HG03432 (cell line): ENCODE data around the gene TMEM80.
"Not testable (repeated sequence)": the region's sequence is repeated elsewhere in the genome, so short reads cannot be mapped to it uniquely, and the experiment has no call there.

Experiments used
- ATAC-seq: cut with Tn5 transposase; IDR thresholded peaks from one replicate; pipeline ENCODE4 v1.9.1; 2021; ENCODE audit warnings: mild to moderate bottlenecking, moderate library complexity; ENCODE audit not compliant: unreplicated experiment

TMEM80 gene

DNA sequence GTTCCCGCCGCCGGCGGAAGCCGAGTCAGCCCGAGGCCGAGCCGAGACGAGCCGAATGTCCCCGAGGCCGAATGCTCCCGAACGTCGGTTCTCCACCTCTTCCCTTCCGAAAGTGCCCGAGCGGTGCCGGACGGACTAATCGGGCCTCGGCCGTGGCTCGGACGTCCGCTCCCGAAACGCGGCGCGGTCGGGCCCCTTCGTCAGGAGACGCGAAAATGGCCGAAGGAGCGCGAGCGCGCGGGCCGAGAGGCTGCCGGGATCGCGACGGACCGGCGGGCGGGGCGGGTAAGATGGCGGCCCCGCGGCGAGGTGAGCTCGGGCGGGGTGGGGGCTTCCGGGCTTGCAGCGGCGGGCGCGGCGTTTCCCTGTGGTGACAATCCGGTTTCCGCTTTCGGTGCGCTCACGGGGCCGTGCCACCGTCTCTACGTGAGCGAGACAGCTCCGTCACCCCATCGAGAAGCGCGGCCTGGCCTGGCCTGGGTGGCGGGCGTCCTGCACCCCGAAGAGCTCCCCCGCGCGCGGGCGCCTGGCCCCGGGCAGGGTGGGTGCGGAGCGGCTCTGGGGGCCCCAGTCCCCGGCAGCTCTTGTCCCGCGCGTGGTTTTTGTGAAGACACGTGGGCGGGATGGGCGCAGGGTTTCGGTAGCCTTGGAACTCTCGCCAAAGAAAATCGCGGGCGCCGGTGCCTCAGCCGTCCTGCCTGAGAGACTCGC is at the start of gene TMEM80:
TSS of gene TMEM80 (plus strand) at position 279 of the 711 bp plus-strand sequence. CDS start at position 291, 12 bp downstream.
- ATAC-seq = peak; percentile 69

DNA sequence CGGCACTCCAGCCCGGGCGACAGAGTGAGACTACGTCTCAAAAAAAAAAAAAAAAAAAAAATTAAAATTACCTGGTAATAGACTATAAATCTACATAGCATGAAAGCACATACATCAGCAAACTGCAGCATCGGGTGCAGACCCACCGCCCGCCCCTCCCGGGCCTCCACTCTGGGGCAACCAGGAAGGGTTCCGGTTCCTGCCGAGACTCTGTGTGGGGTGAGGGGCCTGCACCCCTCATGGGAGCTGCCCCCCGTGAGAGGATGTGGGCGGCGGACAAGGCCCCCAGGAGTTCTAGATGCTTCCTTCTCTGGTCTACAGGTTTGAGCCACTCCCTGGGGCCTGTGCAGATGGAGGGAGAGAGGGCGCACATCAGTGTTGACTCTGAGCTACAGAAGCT is 49.4 kb upstream of the TMEM80 start:
- no peak for ATAC-seq

DNA sequence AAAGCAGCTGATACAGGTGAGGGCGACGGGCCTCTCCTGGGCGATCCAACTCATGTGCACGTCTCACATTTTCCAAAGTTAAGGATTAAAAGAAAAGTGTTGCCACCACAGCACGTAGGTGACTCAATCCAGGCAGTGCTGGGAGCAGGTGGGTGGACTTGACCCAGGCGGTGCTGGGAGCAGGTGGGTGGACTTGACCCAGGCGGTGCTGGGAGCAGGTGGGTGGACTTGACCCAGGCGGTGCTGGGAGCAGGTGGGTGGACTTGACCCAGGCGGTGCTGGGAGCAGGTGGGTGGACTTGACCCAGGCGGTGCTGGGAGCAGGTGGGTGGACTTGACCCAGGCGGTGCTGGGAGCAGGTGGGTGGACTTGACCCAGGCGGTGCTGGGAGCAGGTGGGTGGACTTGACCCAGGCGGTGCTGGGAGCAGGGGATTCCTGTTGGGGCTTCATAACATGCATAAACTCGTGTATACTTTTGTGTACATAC is 47.9 kb upstream of the TMEM80 start:
- not testable (repeated sequence) for ATAC-seq

DNA sequence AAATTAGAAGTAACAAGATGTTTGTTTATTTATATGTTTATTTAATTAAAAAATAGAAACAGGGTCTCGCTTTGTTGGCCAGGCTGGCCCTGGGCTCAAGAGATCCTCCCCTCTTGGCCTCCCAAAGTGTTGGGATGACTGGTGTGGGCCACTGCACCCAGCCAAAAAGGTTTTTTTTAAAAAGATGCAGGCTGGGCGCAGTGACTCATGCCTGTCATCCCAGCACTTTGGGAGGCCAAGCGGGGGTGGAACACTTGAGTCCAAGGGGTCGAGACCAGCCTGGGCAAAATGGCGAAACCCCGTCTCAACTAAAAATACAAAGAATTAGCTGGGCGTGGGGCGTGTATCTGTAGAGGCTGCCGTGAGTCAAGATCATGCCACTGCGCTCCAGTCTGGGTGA is 45.1 kb upstream of the TMEM80 start:
- no peak for ATAC-seq

DNA sequence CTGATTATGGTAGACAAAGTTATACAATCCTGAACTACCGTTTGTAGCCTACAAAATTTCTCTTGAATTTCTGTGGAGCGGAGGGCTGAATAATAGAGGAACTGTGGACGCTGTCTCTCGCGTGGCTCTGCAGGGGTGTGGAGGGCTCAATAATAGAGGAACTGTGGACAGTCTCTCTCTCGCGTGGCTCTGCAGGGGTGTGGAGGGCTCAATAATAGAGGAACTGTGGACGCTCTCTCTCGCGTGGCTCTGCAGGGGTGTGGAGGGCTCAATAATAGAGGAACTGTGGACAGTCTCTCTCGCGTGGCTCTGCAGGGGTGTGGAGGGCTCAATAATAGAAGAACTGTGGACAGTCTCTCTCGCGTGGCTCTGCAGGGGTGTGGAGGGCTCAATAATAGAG is 42.5 kb upstream of the TMEM80 start:
- not testable (repeated sequence) for ATAC-seq

DNA sequence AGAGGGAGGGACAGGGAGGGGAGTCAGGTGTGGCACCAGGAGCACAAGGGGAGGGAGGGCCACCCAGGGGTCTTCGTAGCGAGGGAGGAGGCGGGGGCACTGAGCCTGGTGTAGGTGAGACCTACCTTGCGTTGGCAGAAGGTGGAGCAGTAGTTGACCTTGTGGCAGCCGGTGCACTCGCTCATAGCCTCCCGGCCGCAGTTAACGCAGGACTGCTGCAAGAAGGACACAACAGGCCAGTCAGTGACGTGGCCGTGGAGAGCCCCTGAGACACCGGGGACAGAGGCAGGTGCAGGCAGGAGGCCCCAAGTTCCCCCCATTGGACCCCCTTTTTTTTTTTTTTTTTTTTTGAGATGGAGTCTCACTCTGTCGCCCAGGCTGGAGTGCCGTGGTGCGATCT is 41.8 kb upstream of the TMEM80 start:
- ATAC-seq = no peak

DNA sequence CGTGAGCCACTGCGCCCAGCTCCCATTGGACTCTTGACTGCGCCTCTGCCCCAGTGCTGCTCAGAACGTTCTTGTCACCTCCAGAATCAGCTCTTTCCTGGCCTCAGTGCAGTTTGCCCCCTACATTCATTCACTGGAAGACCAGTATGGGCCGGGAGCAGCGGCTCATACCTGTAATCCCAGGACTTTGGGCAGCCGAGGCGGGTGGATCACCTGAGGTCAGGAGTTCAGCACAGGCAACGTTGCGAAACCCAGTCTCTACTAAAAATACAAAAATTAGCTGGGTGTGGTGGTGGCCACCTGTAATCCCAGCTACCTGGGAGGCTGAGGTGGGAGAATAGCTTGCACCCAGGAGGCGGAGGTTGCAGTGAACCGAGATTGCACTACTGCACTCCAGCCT is 41.2 kb upstream of the TMEM80 start:
- ATAC-seq = not testable (repeated sequence)

DNA sequence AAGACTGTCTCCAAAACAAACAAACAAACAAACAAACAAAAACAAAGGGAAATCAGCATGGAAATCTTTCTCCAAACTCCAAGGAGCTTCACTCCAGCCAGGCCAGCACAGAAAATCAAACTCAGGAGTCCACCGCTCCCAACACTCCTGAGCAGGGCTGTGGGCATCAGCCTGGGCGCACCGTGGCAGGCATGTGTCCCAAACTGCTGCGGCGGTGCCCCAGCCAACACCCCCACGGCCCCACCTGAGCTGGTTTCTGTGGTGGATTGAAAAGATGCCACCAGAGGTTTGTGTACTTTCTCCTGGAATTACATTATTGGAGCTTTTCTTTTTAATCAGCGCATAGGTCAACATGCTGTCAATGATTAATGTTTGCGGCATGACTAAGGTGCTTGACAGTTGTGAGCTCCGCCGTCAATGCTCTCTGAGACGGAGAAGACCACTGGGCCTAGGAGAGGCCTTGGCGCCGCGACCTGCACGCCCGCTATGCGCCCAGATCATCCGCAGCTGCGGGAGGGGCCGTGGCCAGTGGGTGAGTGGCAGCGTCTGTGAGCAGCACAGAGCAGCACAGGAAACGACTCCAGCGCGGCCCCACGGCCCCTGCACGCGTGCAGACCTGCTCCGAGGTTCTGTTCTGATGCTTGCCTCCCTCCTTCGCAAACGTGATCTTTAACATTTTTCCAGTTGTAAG is 40.4 kb upstream of the TMEM80 start:
- no peak for ATAC-seq

DNA sequence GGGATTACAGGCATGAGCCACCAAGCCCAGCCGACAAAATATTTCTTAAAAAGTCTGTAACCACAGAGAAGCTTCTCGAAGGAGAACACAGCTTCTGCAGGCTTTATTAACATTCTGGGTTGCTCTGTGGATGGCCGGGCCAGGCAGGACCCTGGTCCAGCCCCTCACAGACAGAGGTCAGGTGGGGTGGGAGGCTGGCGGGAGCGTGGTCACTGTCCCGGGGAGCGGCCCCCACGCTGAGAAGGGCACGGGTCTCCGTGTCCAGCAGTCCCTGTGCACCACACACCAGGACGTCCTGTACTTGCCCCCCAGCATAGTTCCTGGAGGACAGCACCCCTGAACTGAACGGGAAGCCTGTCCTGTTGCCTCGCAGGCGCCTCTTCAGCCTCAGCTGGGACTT is 39.2 kb upstream of the TMEM80 start:
- ATAC-seq = no peak

DNA sequence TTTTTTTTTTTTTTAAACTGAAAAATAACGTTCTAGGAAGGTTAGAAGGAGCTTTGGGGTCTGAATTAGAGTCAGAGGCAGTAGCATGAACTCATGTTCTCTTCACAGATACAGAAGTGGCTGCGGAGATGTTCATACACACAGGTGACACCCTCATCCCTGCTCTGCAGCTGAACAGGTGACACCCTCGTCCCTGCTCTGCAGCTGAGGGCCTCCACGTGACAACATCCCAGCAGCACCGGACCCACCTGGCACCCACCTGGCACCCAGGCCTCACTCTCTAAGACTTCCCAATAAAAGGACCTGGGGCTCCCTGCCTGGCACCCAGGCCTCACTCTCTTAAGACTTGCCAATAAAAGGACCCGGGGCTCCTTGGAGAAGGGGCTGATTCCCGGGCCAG is 38.8 kb upstream of the TMEM80 start:
- no peak for ATAC-seq

DNA sequence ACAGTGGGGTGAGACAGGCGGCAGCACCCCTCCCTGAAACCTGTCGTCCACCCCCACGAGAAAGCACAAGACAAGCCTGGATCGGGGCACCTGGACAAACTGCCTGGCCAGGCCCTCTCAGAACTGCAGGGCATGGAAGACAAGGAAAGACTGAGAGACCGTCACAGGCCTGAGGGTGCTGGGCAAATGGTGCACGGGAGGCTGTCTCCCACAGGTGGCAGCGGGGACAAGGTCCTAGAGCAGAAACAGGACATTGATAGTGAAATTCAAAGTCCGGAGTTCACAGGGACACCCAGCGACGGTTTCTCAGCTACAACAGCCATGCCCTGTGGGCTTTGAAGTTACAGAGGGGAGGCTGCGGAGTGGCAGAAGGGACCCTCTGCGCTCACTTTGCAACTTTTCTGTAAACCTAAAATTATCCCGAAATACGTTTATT is 37.9 kb upstream of the TMEM80 start:
- no peak for ATAC-seq

DNA sequence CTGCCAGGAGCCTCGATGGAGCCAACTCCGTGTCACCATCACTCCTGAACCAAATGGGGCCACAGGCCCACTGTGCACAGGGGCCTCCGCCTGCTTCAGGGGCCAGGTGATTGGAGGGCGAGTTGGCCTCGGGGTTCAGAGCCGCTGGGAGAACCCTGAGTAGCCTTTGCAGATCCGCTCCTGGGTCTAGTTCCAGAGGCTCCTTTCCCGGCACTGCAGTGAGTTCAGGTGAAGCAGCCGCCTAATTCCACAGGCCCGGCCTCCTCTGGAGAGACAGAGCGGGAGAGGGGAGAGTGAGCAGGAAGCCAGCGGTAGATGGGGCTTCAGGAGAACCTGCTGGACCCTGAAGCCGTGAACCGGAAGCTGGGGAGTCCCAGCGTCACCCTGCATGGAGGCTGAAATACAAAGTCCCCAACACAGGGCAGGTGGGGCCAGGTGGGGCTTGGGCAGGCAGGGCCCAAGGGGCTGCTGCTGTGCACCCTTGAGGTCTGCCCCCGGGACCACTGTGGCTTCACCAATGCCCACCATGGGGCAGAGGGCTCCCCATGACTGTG is 36.0 kb upstream of the TMEM80 start:
- ATAC-seq = no peak

DNA sequence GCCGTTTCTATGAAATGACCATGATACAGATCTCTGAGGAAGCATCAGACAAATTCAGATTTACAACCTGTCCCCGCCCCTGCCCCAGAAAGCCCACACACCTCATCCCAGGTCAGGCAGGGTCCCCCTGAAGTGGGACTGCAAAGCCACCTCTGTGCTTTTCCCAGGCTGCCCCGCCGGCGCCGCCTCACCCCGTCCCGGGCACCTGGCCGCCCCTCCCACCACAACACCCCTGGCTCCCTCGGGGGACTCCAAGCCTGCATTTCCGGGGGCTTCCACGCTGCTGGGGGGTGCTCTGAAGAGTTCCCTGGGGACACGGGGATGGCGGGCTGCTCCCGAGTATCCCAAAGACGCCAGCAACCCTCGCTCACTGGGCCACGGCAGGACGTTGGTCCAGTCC is 35.3 kb upstream of the TMEM80 start:
- ATAC-seq = no peak

DNA sequence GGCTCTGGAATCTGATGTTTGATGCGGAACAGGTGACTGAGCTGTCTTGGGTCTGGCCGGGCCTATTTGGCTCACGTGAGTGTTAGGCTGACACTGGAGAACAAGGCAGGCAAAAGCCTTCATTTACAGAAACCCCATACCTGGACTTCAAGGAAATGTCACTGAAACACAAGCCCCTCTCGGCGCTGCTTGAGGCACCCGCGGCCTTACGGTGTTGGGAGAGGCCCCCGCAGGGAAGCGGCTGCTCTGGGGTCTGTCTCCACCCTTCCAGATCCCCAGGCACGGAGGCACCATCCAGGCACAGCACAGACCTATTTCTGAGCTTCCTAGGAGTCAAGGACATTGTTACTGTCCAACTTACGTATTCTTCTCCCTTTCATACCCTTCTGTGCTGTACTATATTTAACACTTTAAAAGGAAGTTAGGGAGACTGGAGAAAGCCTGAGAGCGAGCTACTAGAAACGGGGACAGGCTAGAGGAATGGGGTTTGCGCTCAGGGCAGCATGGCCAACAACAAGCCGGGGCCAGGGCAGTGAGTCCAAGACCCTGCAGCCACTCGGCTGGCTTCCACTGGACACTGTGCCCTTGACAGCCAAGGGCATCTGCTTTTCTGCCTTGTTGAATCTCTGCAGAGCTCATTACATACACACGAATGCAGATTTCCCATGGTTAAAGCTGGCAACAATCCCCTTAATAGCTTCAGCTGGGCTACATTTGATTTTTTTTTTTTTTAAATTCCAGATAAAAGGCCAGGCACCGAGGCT is 34.8 kb upstream of the TMEM80 start:
- no peak for ATAC-seq

DNA sequence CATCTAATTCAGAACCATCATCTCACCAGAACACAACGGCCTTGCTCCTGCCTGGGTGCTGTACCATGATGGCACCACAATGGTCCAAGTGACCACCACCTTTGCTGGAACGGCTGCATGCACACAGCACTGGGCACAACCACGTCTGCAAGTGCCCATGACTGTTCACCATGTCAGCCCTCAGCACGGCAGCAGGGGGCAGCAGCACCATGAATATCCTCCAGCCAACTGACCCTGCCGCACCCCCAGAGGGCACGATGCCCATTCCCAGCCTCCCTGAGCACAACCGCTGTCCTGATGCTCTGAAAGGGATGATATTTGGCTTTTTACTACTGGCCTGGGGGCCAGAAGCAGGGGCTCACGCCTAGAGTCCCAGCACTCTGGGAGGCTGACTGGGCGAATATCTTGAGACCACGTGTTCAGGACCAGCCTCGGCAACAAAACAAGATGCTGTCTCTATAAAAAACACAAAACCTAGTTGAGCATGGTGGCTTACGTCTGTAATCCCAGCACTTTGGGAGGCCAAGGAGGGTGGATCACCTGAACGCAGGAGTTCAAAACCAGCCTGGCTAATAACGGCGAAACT is 32.8 kb upstream of the TMEM80 start:
- no peak for ATAC-seq

DNA sequence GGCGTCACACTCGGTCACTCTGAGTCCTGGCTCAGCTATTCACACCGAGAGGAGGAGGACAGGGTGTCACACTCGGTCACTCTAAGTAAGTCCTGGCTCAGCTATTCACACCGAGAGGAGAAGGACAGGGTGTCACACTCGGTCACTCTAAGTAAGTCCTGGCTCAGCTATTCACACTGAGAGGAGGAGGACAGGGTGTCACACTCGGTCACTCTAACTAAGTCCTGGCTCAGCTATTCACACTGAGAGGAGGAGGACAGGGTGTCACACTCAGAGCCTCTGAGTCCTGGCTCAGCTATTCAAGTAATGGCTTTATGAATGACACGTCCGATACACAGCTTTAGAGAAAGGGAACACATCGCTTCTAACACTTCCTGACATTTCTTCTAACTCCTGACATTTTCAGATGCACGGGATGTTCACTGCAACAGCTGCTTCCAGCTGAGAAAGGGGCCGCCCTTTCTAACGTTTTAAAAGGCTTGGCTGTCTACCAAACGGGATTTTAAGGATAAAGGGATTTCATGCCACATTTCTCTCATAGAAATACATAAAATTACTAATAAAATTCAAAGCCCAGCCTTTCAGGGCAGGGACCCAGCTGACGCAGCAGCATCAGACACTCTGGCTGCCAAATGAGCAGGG is 30.4 kb upstream of the TMEM80 start:
- ATAC-seq = no peak

DNA sequence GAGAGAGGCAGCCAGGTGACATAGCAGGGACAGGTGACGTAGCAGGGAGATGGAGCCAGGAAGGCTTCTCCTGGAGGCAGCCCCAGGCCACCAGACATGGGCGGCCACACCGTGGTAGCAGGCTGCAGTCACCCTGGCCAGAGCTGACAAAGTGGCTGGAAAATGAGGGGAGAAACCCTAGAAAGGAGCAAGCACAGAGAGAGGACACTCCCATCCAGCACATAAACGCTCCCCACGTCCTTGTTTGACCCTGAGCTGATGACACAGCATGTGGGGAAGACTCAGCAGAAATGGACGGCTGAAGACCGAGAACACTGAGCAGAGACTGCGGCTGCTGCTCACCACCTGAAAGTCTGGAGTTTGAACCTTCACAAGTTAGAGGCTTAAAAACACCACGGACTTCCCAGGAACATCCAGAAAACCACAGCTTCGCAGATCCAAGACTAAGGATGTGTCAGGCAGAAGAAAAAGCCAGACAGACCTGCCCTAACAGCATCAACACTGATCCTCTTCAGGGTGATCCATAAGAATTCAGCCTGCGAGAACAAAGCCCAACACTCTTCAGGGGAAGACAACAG is 29.8 kb upstream of the TMEM80 start:
- ATAC-seq = no peak

DNA sequence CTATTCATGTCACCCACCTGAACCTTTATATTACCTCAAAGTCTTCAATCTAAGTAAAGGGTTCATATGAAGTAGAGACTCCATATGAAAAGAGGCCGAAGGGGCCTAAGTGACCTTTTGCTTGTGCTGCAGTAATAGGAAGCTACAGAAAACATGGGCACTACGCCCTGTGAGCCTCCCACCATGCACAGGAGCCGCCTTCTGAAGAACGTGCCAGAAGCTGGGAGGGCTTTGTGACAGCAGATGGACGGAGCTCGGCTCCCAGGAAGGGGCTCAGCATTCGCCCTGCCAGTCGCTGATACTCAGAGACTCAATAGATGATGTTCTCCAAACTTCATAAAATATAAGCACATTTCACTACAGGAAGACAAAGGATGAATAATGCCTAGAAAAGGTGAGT is 21.8 kb upstream of the TMEM80 start:
- ATAC-seq = no peak

DNA sequence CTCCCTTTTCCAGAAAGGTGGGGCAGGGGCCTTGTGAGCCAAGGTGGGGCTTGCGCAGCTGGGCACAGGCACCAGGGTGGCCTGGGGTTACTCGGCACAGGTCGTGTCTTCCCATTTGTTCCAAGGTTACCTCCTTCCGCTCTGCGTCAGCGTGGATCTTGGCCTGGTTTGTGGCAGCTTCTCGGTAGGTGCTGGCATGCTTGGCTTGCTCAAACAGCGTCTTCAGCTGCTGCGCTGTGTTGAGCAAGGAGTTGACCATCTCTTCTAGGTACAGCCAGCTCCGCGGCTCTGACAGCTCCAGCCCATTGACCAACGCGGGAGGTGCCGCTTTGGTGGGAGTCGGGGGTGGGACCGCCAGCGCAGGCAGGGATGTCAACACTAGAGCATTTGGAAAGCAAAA is 21.2 kb upstream of the TMEM80 start:
- ATAC-seq = no peak

DNA sequence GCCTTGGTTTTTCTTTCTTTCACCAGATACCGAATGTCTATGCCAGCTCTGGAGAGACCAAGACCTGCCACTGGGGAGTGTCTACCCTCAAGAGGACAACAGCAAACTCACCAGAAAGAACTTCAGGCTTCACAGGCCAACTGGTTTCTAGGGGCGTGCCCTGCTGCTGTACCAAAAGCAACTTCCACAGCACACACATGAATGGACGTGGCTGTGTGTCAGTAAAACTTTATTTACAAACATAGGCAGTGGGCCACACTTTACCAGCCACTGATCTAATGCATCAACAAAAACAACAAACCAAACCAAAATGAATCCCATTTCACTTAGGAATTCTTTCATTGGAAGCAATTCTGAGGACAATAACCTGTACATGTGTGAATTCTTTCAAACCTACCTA is 17.3 kb upstream of the TMEM80 start:
- ATAC-seq = no peak
